IPS-11a (cell line): Measurements from ENCODE around the gene PPP4R1.

Experiments used
- H3K4me3 ChIP-seq: one replicate; pipeline ENCODE4 v1.5.1; 2013; ENCODE audit warnings: low read depth, low read length, control low read depth

Gene PPP4R1

DNA sequence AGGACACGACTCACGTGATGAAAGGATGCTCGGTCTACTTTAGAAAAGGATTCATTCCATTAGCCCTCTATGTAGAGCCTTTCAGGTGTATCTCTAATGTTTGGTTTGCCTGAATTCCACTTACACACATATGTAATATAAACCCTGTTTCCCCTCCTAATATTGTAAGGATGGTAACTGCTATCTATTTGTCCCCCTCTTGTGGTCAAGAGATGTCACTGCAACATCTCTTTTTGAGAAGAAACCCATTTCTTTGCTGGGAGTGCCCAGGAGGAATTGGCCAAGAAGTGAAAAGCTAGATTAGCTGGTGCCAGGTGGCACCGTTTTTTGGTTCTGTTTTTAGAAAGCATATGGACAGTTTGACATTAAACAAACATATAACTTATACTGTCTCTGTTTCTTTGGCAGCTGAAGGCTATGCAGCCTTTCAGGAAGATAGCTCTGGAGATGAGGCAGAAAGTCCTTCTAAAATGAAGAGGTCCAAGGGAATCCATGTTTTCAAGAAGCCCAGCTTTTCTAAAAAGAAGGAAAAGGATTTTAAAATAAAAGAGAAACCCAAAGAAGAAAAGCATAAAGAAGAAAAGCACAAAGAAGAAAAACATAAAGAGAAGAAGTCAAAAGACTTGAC is 97.8 kb downstream of the PPP4R1 start:
- no peak overlapping the region for H3K4me3 ChIP-seq

DNA sequence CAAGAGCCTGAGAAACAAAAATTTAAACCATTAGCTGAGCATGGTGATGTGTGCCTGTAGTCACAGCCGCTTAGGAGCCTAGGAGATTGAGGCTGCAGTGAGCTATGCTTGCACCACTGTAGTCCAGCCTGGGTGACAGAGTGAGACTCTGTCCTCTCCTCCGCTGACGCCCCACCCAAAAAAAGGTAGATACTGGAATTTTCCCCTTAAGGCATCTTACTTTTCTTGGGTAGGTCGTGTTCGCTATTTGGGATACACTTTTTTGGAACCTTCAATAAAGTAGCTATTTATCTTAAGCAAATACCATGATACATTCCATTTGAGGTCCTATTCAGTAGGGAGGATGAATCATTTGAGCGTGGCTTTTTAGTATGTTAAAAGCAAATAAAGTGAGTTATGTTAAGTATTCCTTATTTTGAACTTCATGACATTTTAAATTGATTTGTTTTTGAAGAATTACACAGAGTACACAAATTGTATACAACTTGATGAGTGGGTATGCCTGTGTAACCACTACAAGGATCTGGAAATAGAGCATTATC is 100.3 kb downstream of the PPP4R1 start:
- H3K4me3 ChIP-seq = no peak overlapping the region

- no peak overlapping the region for H3K4me3 ChIP-seq
Observed at GRCh38 chr18:9508446-9509025, 105.8 kb downstream of the PPP4R1 start.

- H3K4me3 ChIP-seq = no peak overlapping the region
Observed at GRCh38 chr18:9507565-9508088, 106.7 kb downstream of the PPP4R1 start.

DNA sequence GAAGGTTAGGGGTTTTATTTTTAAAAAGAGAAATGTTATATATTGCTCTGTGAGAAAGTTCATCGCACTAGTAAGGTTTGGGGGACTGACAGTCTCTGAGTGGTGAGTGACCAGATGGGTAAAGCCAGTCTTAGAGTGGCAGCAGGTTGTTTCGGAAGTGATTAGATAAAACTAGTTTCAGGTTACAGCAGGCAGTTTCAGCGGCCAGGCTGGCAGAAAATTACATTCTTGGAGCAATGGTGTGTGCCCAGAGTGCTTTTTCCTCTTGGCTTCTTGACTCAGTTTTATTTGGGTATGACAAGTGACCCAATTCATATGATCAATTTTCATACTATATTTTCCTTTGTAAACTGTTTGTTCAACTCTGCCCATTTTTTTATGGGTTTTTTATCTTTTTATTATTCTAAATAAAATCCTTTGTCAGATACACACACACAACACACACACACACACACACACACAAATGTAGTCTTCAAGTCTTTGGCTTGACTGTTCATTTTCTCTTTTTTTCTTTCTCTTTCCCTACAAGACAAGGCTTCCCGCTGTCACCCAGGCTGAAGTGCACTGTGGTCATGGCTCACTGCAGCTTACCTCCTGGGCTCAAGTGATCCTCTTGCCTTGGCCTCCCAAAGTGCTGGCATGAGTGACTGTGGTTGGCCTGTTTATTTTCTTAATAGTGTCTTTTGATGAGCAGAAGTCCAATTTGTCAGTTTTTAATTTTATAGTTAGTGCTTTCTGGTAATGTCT is 108.1 kb downstream of the PPP4R1 start:
- H3K4me3 ChIP-seq = no peak overlapping the region
